GM12878 (cell line): ENCODE data around the gene HMCN1. TPM values are rescaled to one million over a fixed set of nuclear protein-coding genes. Genes with fewer than 3 reads are reported as not detected.

Source experiments
- ATF3 ChIP-seq: IDR thresholded peaks from 2 replicates; pipeline ENCODE4 v1.6.1; 2011; ENCODE audit warnings: low read depth, mild to moderate bottlenecking, low read length, moderate library complexity, borderline replicate concordance; ENCODE audit errors: extremely low read depth
- BACH1 ChIP-seq: fragments of 450-650 bp; IDR thresholded peaks from 2 replicates; pipeline ENCODE4 v1.6.1; 2017; ENCODE audit warnings: mild to moderate bottlenecking, borderline replicate concordance
- BCL11A ChIP-seq: IDR thresholded peaks from 2 replicates; pipeline ENCODE4 v1.6.1; 2011; ENCODE audit warnings: low read depth, low read length
- CBFB ChIP-seq: IDR thresholded peaks from 2 replicates; pipeline ENCODE4 v1.6.1; 2016; ENCODE audit warnings: antibody characterized with exemption, low read depth
- CHD1 ChIP-seq: IDR thresholded peaks from 2 replicates; pipeline ENCODE4 v1.6.1; 2012; ENCODE audit warnings: low read depth, low read length, improper control_type of control experiment
- E2F8 ChIP-seq: fragments of 450-650 bp; IDR thresholded peaks from 2 replicates; pipeline ENCODE4 v1.6.1; 2018; ENCODE audit warnings: mild to moderate bottlenecking, low read depth, moderate library complexity; ENCODE audit not compliant: partially characterized antibody
- NR2C2 ChIP-seq: IDR thresholded peaks from 2 replicates; pipeline ENCODE4 v1.6.1; 2011; ENCODE audit warnings: borderline replicate concordance, low read depth; ENCODE audit not compliant: control insufficient read depth, insufficient read length
- PML ChIP-seq: IDR thresholded peaks from 2 replicates; pipeline ENCODE4 v1.6.1; 2012; ENCODE audit warnings: low read length, inconsistent platforms
- POU2F2 ChIP-seq: IDR thresholded peaks from 3 replicates; pipeline ENCODE4 v1.6.1; 2011; ENCODE audit warnings: low read depth, mild to moderate bottlenecking, low read length, borderline replicate concordance
- PRDM15 ChIP-seq: fragments of 450-650 bp; formaldehyde crosslinking; IDR thresholded peaks from 2 replicates; pipeline ENCODE4 v1.4.0; 2020; ENCODE audit warnings: mild to moderate bottlenecking, moderate library complexity
- RAD51 ChIP-seq: fragments of 450-650 bp; IDR thresholded peaks from 2 replicates; pipeline ENCODE4 v1.6.1; 2016; ENCODE audit warnings: moderate library complexity, mild to moderate bottlenecking, inconsistent platforms
- USF1 ChIP-seq: IDR thresholded peaks from 2 replicates; pipeline ENCODE4 v1.6.1; 2011; ENCODE audit warnings: borderline replicate concordance, low read depth, mild to moderate bottlenecking, moderate library complexity, mixed read lengths, low read length; ENCODE audit not compliant: insufficient read depth; ENCODE audit errors: extremely low read length
- WRNIP1 ChIP-seq: IDR thresholded peaks from 2 replicates; pipeline ENCODE4 v1.6.1; 2011; ENCODE audit warnings: low read depth, low read length, improper control_type of control experiment, borderline replicate concordance
- YY1 ChIP-seq: IDR thresholded peaks from 2 replicates; pipeline ENCODE4 v1.6.1; 2011; ENCODE audit warnings: low read depth, mild to moderate bottlenecking, low read length
- ZBTB33 ChIP-seq: fragments of 450-650 bp; IDR thresholded peaks from 2 replicates; pipeline ENCODE4 v1.6.1; 2017; ENCODE audit warnings: mild to moderate bottlenecking
- polyA plus RNA-seq, 11 experiments: library from polyadenylated mRNA; depleted of rRNA in 4 of 11; unstranded in 6 of 11; stranded (reverse) in 5 of 11; fragments of >200 nt; fragmentation: Nextera tagmentation in 4 of 11; fragmentation: Illumina TruSeq in 1 of 11; extraction: Ambion mirVana in 4 of 11; extraction: Trizol in 1 of 11; gene quantifications; 1 replicate in 1 of 11; 2 replicates in 10 of 11; pipeline versions ENCODE4 v1.2.1 to v1.2.3, GENCODE V29; 2011 to 2016; ENCODE audit warnings: inconsistent platforms in 2 of 11, missing spikeins in 2 of 11, low read depth in 1 of 11
- total RNA-seq, 4 experiments: library from RNA; depleted of rRNA in 3 of 4; stranded (reverse); fragments of >200 nt in 3 of 4; fragmentation: Illumina TruSeq in 1 of 4; extraction: Trizol in 1 of 4; gene quantifications; 2 replicates each; pipeline versions ENCODE4 v1.2.1 to v1.2.3, GENCODE V29; 2013 to 2021

Gene HMCN1
- total and polyA plus RNA-seq, 10 of the 15 experiments (the other 5 are each of a cell fraction or from before 2014, with no cell fraction given) = under 0.01 to 0.07 TPM; not detected in 8

GRCh38 chr1:186078245-186078644, 344.1 kb downstream of the HMCN1 start (continued):
- TF ChIP-seq ATF3 (no peak), ZBTB33 (no peak), BACH1 (no peak), PML (0 out of 2 replicates have a peak, but pooled peaks have one; percentile 60), CHD1 (no peak), RAD51 (no peak), NR2C2 (no peak), USF1 (no peak), PRDM15 (CRISPR knock-in tag) (no peak), POU2F2 (no peak), E2F8 (no peak), BCL11A (peak; percentile 91), YY1 (no peak), WRNIP1 (no peak), CBFB (peak; percentile 84)
- TF ChIP-seq, all 136 proteins: peak for 31
